HG03378 (cell line): ENCODE measurements around the gene IGFL4.
"Not testable (repeated sequence)": the region's sequence is repeated elsewhere in the genome, so short reads cannot be mapped to it uniquely, and the experiment has no call there.

ENCODE experiments used
- ATAC-seq: cut with Tn5 transposase; IDR thresholded peaks from one replicate; pipeline ENCODE4 v1.9.1; 2021; ENCODE audit warnings: mild to moderate bottlenecking, moderate library complexity; ENCODE audit not compliant: unreplicated experiment

Gene IGFL4

DNA sequence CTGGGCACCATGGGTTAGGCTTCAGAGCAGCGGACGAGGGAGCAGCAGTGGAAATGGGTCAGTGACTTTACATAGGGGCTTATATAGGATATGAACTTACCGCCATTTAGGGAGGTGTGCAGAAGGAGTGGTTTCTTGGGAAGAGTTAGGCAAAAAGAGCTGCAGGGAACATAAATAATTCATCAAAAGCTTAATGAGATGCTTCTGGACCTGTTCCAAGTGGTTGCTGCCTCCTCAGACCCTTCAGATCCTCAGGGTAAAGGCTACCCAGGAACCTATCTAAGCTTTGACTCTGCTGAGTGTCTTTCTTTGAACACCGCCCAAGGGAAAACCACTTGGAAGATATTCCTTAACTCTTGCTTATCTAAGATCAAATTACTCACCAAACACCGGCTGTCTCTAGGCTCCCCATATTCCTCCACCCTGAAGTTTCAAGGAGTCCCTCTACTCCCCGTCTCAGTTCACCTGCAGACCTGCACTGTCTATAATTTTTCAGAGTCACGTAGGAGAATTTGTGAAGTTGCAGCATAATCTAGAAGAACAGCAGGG, at the start of gene IGFL4:
TSS of gene IGFL4 (minus strand) at position 51 of the 549 bp plus-strand sequence. CDS start at position 11, 40 bp downstream.
- ATAC-seq = no peak

DNA sequence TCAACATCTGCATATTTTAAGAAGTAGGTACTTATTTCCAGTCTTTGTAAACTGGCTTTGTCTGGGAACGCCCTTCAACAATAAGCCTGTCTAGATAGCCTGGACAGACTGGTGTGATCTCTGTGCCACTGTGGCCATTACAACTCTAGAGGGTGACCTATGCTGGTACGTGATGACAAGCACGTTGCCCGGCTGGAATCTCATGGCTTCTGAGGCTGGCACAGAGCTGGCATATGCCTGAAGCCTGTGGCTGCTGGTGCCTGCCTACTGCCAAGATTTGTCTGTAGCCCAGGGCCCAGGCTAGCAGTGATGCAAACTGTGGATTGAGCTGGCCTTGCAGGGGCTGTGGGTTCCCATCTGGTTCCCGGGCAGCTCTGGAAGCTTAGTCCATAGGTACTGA, 49.6 kb upstream of the IGFL4 start:
- no peak for ATAC-seq

DNA sequence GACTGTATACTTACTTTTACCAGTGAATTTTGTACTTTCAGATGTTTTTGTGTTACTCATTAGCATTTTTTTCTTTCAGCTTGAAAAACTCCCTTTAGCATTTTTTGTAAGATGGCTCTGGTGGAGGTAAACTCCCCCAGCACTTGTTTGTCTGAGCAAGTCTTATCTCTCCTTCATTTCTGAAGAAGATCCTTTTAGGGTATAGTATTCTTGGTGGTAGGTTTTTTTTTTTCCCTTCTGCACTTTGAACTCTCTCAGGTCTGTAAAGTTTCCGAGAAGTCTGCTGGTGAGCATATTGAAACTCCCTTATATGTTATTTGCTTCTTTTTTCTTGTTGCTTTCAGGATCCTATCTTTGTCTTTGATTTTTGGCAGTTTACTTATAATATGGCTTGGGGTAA, 48.6 kb upstream of the IGFL4 start:
- no peak for ATAC-seq

DNA sequence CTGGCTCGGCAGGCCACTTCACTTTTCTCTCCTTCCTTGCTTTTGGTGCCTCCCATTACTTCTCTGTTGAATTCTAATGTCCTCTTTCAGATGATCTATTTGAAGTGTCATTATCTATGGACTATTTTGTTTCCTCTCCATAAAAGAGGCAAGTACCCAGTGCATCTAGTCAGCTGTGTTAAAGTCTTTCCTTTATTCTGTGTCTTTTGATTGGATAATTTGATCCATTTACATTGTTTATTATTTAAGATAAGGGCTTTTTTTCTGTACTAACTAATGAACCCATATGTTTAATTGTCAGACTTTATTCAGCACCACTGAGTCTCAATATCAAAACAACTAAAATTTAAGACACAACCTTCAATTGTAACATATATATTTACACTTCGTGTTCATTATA, 47.3 kb upstream of the IGFL4 start:
- ATAC-seq = no peak

DNA sequence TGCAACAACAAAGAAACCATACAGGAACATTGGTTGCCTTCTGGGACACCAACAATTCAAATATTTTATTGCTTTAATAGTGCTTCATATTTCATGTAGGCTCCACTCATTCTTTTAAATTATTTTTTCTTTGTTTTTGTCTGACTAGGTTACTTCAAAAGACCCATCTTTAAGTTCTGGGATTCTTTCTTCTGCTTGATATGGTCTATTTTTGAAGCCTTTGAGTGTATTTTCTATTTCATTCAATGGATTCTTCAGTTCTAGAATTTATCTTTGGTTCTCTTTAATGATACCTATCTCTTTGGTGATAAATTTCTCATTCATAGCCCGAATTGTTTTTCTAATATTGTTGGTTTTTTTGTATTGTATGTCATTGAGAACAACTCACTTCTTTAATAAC, 45.1 kb upstream of the IGFL4 start:
- no peak for ATAC-seq

DNA sequence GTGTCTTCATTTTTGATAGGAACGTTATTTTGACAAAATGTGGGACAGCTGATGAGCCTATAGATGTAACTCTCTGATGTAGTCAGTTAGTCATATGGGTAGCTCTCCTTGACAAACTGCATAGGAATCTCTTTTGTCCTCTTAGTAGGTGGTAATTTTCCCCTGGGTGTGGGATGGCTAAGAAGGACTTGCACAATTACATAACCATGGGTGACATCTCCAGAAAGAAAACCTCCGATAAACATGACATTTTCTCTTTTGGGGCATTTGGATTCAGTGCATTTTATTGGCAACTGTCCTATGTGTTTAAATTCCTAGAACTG, 41.9 kb upstream of the IGFL4 start:
- no peak for ATAC-seq

DNA sequence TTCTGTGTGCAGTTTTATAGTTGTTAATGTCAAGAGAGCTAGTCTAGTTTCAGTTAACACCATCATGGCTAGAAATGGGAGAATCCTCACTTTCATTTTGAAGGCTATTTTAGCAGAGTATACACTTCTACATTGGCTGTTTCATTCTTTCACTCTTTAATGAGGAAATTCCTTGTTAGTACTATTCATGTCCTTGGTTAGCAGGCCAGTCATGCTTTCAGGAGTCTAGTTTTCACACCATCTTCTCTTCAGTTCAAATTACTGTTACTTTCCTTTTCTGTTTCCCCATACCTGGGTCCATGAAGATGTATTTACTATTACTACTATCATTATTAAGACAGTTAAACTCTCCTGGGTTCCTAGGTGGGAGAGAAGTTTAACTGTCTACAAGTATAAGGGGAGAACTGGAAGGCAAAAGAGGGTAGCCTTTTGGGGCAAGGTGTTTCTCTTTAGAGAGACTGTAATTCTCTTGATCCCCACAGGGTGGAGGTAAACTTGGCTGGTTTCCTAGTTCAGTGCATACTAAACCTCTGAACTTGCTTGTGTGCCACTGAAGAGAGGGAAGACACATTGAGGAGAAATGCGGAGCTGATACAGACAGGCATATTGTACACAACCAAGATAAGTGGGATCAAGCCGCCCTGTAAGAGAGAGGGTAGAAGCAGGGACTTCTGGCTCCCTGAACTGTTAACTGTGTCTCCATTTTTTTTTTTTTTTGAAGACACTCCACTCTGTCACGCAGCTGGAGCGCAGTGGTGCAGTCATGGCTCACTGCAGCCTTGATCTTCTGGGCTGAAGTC, 41.3 kb upstream of the IGFL4 start:
- ATAC-seq = no peak

DNA sequence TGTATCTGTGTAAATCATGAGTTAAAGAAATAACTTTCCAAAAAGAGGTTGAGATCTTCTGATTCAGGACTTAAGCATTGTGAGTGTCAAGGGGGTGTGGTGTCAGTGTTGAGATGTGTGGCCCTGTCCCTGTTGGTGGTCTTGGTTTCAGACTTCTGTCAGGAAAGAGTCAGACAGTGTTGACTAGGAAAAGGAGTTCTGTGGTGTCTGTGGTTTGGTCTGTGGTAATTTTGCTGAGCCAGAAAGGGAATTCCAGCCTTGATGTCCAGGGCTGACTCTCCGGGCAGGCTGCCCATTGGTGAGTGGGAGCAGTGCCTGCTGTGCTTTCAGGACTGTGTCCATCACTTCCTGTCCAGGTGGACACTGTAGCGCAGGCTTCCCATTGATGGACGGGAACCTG, 39.8 kb upstream of the IGFL4 start:
- no peak for ATAC-seq

DNA sequence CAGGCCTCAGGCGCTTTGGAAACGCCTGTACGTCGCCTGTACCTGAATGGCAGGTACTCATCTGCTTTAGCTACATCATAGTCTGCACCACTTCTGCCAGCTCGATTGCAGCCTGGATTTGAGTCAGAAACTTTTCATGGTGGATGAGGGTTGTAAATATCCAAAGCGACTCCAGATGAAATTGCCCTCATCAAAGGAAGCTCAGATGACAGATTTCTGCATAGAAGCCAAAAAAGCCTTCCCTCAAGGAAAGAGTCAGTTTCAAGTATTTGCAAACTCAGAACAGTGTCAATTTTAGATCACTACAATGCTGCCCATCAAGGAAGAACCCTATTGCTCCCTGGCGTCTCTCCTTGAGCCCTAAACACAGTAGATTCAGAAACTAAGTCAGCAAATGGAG, 38.8 kb upstream of the IGFL4 start:
- ATAC-seq = no peak

DNA sequence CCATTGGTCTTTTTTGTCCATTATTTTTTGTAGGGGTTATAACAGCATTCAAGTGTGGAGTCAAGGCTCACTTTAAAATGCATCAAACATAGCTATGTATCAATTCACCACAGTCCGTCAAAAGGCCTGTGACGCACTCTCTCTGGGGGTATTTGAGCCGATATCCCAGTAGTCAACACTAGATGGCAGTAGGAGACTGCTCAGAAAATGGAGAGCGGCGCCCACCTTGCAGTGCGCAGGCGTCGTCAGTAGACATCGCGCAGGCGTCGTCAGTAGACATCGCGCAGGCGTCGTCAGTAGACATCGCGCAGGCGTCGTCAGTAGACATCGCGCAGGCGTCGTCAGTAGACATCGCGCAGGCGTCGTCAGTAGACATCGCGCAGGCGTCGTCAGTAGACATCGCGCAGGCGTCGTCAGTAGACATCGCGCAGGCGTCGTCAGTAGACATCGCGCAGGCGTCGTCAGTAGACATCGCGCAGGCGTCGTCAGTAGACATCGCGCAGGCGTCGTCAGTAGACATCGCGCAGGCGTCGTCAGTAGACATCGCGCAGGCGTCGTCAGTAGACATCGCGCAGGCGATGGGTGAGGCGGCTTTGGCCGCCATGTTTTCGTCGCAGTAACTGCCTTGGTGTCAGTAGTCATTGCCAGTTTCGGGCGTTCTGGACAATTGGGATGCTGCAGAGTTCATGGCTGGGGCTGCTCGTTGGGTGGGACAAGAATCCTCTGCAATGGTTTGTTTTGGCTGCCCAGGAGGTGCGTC, 38.0 kb upstream of the IGFL4 start:
- not testable (repeated sequence) for ATAC-seq

DNA sequence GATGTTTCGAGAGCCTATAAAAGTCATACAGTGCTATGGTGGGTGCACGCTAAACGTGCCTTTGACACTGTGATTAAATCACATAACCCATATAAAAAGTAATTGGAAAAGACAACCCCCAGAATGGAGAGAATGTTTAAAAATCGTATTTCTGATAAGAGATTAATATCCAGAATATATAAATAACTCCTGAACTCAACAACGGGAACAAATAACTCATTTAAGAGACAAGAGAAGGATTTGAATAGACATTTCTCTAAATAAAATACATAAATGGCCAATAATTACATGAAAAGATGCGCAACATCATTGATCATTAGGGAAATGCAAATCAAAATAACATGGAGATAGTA, 37.0 kb upstream of the IGFL4 start:
- ATAC-seq = no peak

DNA sequence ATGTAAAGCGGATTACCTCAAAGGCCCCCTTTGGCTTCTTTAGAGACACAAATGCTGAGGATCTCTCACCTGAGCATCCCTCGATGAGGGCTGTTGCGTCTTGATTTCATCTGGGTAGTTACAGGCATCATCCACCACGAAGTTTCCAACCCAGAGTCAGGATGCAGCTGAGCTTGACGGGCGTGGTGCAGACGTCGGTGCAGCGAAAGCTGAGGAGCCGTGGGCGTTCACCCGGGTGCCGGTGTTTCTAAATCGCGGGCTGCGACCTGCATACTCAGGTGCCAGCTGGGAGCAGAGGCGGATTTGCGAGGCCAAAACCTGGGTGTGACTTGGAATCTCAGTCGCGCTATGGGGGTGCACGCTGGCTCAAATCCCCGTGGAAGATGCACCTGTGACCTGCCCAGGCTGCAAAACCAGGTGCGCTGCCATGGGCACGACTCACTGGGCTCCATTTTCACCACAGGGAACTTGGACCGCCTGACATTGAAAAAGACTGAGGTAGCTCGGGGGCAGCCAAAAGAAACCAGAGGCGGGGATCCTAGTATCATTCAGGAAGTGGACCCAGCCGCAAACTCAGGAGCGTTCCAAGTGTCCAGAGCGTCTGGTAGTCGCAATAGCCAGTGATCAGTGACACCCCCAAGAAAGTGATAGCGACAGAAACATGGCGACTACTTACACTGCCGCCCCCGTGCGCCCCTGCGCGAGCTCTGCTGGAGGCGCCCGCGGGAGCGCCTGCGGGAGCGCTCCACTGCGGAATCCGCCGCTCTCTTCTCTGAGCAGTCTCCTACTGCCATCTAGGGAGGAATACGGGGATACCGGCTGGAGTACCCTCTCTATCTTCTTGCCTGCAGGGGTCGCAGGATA, 36.4 kb upstream of the IGFL4 start:
- no peak for ATAC-seq

DNA sequence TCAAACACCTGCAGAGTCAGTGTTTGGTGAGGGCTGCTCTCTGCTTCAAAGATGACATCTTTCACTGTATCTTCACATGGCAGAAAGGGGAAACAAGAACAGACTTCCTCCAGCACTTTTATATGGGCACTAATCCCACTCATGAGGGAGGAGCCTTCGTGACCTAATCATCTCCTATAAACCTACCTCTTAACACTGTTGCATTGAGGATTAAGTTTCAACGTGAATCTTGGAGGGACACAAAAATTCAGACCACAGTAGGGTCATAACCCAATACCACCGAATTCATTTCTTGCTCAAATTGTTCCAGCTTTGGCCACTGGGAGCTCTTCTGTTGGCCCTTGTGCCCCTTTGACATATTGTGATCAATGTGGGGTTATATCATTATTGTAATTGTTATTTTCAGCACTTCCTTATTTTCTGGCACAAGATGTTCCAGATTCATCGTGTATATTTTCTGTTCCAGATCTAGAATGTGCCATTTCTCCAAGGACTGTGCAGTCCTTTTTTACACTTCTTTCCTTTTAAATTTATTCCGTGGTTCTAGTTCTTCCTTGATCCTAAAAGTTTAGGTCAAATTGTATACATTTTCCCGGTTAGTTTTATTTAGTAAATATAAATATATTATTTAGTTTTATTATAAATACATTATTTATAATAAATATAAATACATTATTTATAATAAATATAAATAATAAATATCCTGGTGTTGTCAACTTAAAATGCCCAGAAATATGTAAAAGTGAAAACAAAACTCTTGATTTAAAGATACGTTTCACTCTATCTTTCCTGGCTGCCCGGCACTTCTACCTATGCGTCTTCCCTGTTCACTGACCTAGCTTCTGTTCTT, 35.5 kb upstream of the IGFL4 start:
- no peak for ATAC-seq

DNA sequence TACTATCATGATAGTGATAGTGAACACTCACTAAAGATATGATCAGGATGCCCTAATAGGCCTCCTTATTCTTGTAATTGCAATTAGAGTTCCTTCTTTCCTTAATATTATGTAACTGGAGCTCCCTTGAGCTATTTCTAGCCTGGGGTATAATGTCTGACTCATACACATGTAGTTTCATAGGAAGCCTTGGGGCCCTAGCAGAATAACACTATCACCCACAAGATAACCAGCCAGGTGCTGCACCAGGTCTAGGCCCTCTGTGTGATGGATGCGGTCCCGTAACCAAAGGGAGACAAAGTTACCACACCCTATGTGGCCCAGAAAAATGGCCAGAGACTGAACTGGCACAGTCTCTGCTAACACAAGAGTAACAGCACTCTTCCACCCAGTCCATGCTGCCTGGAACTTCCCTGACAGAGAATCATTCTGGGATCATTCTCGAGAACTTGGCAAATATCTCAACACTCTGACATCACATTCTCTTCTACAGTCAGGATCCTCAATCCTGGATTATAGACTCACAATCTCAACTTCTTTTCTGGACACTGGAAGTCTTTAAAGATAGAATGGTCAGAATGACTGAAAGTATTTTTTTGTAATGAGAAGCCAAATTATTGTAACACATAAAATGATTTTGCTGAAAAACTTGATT, 32.6 kb upstream of the IGFL4 start:
- ATAC-seq = no peak

DNA sequence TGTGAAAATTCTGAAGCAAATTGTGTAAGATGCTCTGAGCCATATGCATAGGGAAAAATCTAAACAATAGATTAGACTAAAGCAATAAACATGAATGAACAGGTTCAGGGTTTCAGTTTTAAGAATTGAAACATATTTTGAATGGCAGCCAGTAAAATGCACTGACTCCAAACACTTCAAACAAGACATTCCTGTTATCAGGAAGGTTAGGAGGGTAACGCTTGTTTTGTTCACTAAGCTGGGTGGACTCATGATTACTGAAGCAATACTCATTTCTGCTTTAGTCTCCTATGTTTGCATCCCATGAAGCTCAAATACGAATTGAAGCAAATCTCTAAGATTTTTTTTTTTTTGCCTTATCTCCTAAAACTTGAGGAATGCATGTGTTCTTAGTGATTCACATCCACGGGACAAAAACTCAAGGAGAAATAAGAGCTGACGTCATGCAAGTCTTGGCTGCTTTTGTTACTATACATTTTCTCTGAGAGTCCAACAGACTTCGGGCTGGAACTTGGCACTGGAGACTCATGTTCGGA, 29.1 kb upstream of the IGFL4 start:
- no peak for ATAC-seq

DNA sequence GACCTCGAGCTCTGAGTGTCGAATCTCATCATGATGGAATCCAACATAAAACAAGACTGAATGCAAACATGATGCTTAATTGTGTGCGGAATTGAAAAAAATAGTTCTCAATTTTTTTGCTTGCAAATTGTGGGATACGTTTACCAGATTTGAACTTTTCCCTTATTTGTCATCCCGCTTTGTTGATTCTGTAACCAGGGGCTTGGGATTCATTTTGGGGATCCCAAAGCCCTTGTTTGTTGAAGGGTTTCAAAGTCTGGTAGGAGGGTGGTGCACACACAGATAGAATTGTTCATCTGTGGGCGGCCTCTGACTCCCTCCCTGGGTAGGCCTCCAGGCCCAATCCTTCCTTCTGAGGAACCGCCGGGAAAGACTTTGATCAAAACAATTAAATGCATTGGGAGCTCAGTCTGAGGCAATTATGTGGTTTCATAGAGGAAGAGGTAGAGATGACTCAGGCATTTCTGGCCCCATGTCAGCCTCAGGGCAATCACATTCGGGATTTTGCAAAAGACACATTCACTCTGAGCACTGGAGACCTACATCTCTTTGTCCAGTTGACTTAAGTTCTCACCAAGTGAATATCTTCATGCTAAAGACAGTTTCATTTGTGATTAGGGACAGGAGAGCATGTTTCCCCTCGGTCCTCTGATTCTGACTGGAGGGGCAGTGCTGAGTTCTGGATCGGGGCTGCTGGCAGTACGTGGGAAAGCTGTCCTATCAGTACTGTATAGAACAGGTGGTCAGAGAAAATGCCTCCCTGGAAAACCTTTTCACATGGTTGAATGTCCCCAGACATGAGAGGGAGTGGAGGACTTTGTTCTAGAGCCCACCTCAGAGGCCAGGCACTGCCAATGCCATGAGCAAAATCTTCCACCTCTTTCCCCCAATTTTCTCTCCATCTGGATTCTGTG, 27.8 kb upstream of the IGFL4 start:
- no peak for ATAC-seq

DNA sequence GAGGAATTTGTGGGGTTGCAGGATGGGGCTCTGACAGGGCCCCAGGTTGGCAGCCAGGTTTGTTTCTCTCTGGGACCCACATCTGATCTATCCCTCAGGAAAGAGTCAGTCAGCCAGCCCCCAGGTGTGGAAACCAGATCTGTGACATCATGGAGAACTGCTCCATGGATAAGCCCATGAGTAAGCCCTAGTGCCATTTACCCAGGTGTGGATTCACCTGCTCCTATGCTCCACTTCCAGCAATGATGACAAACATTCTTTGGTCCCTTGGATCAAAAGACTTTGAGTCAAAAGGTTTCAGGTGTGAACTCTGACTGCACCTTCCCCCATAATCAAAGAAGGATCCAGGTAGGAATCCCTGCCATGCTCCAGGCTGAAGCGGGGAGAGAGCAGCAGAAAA, 26.9 kb upstream of the IGFL4 start:
- no peak for ATAC-seq

DNA sequence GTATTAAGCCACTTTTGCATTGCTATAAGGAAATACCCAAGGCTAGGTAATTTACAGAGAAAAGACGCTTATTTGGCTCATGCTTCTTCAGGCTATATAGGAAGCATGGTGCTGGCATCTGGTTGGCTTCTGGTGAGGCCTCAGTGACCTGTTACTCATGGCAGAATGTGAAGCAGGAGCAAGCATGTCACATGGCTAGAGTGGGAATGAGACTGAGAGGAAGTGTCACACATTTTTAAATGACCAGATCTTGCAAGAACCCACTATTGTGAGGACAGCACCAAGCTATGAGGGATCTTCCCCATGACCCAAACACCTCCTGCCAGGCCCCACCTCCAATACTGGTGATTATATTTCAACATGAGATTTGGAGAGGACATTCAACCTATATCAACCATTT, 25.7 kb upstream of the IGFL4 start:
- ATAC-seq = no peak
